Iris pigment epithelial cell (primary cell): ENCODE measurements around the gene LSM2.
A peak's percentile ranks its signal among the peaks of the same experiment; 100 is the strongest.

Source experiments
- DNase-seq: peaks from one replicate; pipeline ENCODE4 v3.0.0-alpha.2; 2011; ENCODE audit warnings: low read depth

The LSM2 gene

GRCh38 chr6:31750411-31751022 lies 56.2 kb downstream of the LSM2 start:
- peak; percentile 86 for DNase-seq

DNA sequence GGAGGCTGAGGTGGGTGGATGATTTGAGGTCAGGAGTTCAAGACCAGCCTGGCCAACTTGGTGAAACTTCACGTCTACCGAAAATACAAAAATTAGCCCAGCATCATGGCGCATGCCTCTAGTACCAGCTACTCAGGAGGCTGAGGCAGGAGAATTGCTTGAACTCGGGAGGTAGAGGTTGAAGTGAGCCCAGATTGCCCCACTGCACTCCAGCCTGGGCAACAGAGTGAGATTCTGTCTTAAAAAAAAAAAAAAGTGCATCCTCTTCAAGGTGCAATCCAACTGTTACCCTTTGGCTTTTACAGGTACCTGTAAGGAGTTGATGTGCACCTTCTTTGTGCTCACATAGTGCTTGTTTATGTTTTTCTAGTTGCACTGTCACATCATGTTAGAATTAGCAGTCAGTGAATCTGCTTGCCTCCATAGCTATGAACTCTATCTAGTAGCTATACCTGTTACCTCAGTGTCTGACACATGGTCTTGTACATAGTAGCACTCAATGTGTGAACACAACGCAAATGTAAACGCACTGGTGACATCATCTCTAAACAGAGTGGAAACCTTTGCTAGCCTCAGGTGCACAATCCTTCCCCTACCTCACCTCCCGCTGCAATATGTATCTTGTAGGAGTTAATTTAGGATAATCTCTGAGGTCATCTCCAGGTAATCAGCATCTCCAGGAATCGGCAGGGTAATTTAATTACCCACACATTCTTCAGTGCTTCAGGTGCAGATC lies 57.3 kb downstream of the LSM2 start:
- DNase-seq = no peak
